ENCODE results near the gene NAT14.

DNA sequence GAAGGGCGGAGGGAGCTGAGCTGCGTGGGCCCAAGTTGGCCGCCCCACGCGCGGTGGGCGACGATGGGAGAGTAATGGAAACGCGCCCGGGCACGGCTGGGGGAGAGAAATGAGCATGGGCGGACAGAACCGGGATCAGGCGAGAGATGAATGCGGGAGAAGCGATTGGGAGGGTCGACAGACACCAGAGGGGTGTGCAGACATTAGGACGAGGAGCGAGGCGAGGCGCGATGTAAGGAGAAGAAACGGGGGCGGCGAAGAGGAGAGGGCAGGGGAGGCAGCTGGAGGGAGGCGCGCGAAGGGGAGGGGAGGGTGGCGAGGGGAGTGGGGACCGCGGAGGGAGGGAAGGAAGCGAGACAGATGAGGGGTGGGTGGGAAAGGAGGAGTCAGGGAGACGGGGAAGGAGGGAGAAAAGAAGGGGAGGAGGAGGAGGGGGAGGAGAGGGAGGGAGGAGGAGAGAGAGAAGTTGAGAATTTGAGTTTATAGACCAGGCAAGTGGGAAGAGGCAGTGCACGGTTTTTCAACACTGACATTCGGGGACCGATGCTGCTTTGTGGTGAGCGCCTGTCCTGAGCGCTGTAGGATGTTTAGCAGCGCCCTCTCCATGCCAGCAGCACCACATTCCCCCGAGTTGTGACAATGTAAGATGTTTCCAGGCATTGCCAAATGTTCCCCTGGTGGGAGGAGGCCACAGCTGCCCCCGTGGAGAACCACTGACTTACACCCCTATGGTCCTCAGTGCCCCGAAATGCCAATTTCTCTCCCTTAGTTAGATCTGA, 41.8 kb upstream of the NAT14 start, which contains the start of gene SHISA7:
- no peak for TF ChIP-seq POLR2AphosphoS5 (IDR thresholded peaks at IDR 0.05; ENCODE audit: low read depth, low read length)
- TF ChIP-seq REST (IDR thresholded peaks at IDR 0.05; ENCODE audit: insufficient read depth in 1 of 2, low read depth in 2 of 2, low read length in 2 of 2) = no peak
